HG02973 (cell line): ENCODE results near the gene EVPL.
"Not testable (repeated sequence)": the region's sequence is repeated elsewhere in the genome, so short reads cannot be mapped to it uniquely, and the experiment has no call there.

Experiments used
- ATAC-seq: cut with Tn5 transposase; IDR thresholded peaks from one replicate; pipeline ENCODE4 v1.9.1; 2021; ENCODE audit warnings: moderate library complexity; ENCODE audit not compliant: unreplicated experiment

EVPL gene

DNA sequence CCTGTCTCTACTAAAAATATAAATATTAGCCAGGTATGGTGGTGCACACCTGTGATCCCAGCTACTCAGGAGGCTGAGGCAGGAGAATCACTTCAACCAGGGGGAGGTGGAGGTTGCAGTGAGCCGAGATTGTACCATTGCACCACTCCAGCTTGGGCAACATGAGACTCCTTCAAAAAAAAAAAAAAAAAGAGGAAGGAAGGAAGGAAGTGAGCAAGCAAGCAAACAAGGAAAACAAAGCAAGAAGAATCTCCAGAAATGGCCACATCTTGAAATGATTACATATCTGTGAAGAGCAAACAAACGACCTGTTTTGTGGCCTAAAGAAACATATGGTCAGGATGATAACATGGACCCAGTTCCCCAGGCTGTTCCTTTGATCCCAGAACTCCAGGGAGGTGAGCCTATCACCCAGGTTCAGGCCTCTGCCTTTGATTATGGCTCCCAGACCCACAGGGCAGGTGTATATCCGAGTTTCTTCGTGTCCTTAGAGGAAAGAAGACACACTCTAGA is 57.0 kb downstream of the EVPL start:
- no peak for ATAC-seq

DNA sequence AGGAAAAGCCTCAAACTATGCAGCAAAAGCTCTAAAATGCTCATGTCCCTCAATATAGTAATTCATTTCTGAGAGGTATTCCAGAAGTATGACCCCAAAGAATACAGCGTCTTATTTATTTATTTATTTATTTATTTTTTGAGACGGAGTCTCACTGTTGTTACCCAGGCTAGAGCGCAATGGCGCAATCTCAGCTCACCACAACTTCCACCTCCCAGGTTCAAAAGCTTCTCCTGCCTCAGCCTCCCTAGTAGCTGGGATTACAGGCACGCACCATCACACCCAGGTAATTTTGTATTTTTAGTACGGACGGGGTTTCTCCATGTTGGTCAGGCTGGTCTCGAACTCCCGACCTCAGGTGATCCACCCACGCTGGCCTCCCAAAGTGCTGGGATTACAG is 58.1 kb downstream of the EVPL start:
- ATAC-seq: not testable (repeated sequence)

DNA sequence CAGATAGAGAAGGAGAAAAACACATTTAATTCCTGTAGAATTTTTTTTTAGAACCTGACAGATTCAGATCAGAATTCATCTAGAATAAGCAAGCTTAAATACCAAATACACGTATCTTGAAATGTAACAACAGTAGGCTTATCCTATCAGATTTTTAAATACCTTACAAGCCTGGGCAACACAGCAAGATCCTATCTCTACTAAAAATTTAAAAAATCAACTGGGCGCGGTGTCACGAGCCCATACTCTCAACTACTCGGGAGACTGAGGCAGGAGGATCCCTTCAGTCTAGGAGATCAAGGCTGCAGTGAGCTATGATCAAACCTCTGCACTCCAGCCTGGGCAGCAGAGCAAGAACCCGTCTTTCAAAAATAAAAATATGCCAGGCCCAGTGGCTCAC is 61.6 kb downstream of the EVPL start:
- no peak for ATAC-seq

DNA sequence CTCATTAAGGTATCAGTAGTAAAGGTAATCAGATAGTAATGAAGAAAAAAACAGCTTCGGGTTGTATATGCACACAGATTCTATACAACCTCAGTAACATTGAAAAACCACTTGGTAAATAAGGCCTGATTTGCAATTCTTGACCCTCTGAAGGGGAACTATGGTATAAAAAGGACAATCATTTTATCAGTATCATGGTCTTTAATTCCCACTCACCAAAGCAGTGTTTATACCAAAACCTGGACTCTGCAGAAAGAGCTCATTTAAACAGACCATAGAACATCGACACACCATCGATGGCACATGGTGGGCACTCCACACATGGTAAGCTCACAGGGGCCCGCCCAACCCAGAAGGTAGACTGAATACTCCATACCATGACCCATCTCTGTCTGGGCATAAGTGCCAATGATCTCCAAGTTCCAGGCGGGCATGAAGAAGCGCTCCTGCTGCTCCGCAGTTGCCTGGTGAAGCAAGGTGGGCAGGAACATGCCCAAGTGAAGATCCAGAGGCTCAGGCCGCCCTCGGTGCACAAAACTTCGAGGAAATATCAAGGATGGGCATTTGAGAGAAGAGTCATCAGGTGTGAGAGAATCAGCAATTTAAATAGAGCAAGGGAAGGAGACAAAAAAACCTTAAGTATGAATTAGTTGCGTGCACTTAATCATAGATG is 67.1 kb downstream of the EVPL start:
- ATAC-seq: no peak

DNA sequence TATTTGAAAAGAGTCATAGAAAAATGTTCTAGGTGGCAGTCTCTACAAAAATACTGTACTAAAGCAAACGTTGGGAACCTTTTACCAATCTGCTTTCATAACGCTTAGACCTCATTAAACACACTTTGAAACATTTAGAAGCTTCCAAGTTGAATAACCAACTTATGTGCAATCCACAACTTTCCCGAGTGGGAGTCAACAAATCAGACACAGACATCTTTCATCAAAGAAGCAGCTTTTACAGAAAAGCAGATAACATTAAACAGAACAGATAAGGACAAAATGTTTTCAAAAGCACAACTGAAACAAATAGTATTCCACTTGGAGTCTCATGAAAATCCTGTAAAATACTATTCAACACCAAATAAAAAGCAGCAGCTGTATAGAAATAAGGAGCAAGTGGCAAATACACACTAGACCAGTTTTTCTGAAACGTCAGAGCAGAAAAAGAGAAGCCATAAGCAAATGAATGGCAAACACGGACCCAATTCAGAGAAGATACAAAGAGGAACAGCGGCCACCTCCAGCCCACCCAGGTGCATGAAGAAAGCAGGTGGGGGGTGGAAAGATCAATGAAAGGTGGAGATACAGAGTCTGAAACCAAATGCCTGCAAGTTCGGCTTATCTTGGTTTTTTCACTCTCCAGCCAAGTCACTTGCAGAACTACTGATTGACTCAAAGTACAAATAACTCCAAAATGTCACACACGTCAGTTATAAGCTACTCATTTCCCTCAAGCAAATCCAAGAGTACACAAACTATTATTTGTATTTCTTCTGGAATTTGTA is 67.9 kb downstream of the EVPL start:
- no peak for ATAC-seq
